ENCODE measurements around the gene SORCS2.

SORCS2 gene

GRCh38 chr4:7571001-7571400, 378.7 kb downstream of the SORCS2 start:
- Histone ChIP-seq H3K23ac (ENCODE audit: low read length) (no peak overlapping the region), H4K91ac (ENCODE audit: low read depth, low read length) (no peak overlapping the region), H3K4me2 (ENCODE audit: low read length) (no peak overlapping the region), H2BK12ac (ENCODE audit: low read length) (no peak overlapping the region), H3K9me3 (ENCODE audit: insufficient read depth, low read depth, low read length) (peaks cover 16% of the 10 kb centered on the region), H3K4me3 (ENCODE audit: low read depth, low read length) (no peak overlapping the region), H3K27me3 (ENCODE audit: insufficient read depth, low read length) (no peaks in the 10 kb centered on the region), H4K12ac (ENCODE audit: low read depth, low read length) (no peak overlapping the region), H3K36me3 (ENCODE audit: control insufficient read depth in 1 of 2, insufficient read depth in 2 of 2, low read length in 2 of 2) (no peaks in the 10 kb centered on the region), H3K4me1 (ENCODE audit: control insufficient read depth in 1 of 2, insufficient read depth in 2 of 2, low read length in 2 of 2) (no peaks in the 10 kb centered on the region), H3K79me1 (ENCODE audit: low read length) (no peaks in the 10 kb centered on the region), H3K4ac (ENCODE audit: low read depth, low read length) (no peak overlapping the region), H2BK5ac (ENCODE audit: low read depth, low read length, poor library complexity) (no peak overlapping the region), H3K9ac (ENCODE audit: low read length) (no peak overlapping the region), H3K79me2 (ENCODE audit: control insufficient read depth, insufficient read depth, low read length, poor library complexity) (no peaks in the 10 kb centered on the region), H3K27ac (ENCODE audit: low read depth, low read length) (no peak overlapping the region), H3K14ac (ENCODE audit: low read length) (no peak overlapping the region), H2BK120ac (ENCODE audit: insufficient read depth, low read length, poor library complexity) (no peak overlapping the region), H2AK5ac (ENCODE audit: low read length) (no peak overlapping the region), H2AFZ (ENCODE audit: insufficient read depth, low read length, poor library complexity) (no peak overlapping the region), H4K8ac (ENCODE audit: low read depth, low read length) (no peak overlapping the region), H3K18ac (ENCODE audit: low read length) (no peak overlapping the region)
- DNase-seq = no peak
- WGBS (ENCODE audit: extremely low coverage, insufficient coverage, insufficient read length) = no CpG with 5 or more reads among the region's 6 CpGs

GRCh38 chr4:7571701-7572100, 379.4 kb downstream of the SORCS2 start:
- Histone ChIP-seq H3K27me3 (ENCODE audit: insufficient read depth, low read length) (no peaks in the 10 kb centered on the region), H3K4me3 (ENCODE audit: low read depth, low read length) (no peak overlapping the region), H2BK12ac (ENCODE audit: low read length) (no peak overlapping the region), H3K4me2 (ENCODE audit: low read length) (no peak overlapping the region), H3K36me3 (ENCODE audit: control insufficient read depth in 1 of 2, insufficient read depth in 2 of 2, low read length in 2 of 2) (no peaks in the 10 kb centered on the region), H3K18ac (ENCODE audit: low read length) (no peak overlapping the region), H2AK5ac (ENCODE audit: low read length) (no peak overlapping the region), H3K23ac (ENCODE audit: low read length) (no peak overlapping the region), H4K91ac (ENCODE audit: low read depth, low read length) (no peak overlapping the region), H2BK5ac (ENCODE audit: low read depth, low read length, poor library complexity) (no peak overlapping the region), H3K9me3 (ENCODE audit: insufficient read depth, low read depth, low read length) (peaks cover 22% of the 10 kb centered on the region), H3K4ac (ENCODE audit: low read depth, low read length) (no peak overlapping the region), H3K79me2 (ENCODE audit: control insufficient read depth, insufficient read depth, low read length, poor library complexity) (no peaks in the 10 kb centered on the region), H3K14ac (ENCODE audit: low read length) (no peak overlapping the region), H2AFZ (ENCODE audit: insufficient read depth, low read length, poor library complexity) (no peak overlapping the region), H4K12ac (ENCODE audit: low read depth, low read length) (no peak overlapping the region), H3K9ac (ENCODE audit: low read length) (no peak overlapping the region), H3K4me1 (ENCODE audit: control insufficient read depth in 1 of 2, insufficient read depth in 2 of 2, low read length in 2 of 2) (no peaks in the 10 kb centered on the region), H2BK120ac (ENCODE audit: insufficient read depth, low read length, poor library complexity) (no peak overlapping the region), H3K79me1 (ENCODE audit: low read length) (no peaks in the 10 kb centered on the region), H3K27ac (ENCODE audit: low read depth, low read length) (no peak overlapping the region), H4K8ac (ENCODE audit: low read depth, low read length) (no peak overlapping the region)
- no peak for DNase-seq
- no CpG with 5 or more reads among the region's 12 CpGs for WGBS (ENCODE audit: extremely low coverage, insufficient coverage, insufficient read length)

- no peak for DNase-seq
- Histone ChIP-seq H3K18ac (ENCODE audit: low read length) (no peak overlapping the region), H3K4me3 (ENCODE audit: low read depth, low read length) (no peak overlapping the region), H3K36me3 (ENCODE audit: control insufficient read depth in 1 of 2, insufficient read depth in 2 of 2, low read length in 2 of 2) (no peaks in the 10 kb centered on the region), H4K8ac (ENCODE audit: low read depth, low read length) (no peak overlapping the region), H4K12ac (ENCODE audit: low read depth, low read length) (no peak overlapping the region), H3K9me3 (ENCODE audit: insufficient read depth, low read depth, low read length) (peaks cover 29% of the 10 kb centered on the region), H3K4me1 (ENCODE audit: control insufficient read depth in 1 of 2, insufficient read depth in 2 of 2, low read length in 2 of 2) (no peaks in the 10 kb centered on the region), H3K27ac (ENCODE audit: low read depth, low read length) (no peak overlapping the region), H2BK5ac (ENCODE audit: low read depth, low read length, poor library complexity) (no peak overlapping the region), H2AFZ (ENCODE audit: insufficient read depth, low read length, poor library complexity) (no peak overlapping the region), H4K91ac (ENCODE audit: low read depth, low read length) (no peak overlapping the region), H3K9ac (ENCODE audit: low read length) (no peak overlapping the region), H2BK120ac (ENCODE audit: insufficient read depth, low read length, poor library complexity) (no peak overlapping the region), H3K27me3 (ENCODE audit: insufficient read depth, low read length) (no peaks in the 10 kb centered on the region), H3K23ac (ENCODE audit: low read length) (no peak overlapping the region), H3K4me2 (ENCODE audit: low read length) (no peak overlapping the region), H3K79me2 (ENCODE audit: control insufficient read depth, insufficient read depth, low read length, poor library complexity) (no peaks in the 10 kb centered on the region), H3K79me1 (ENCODE audit: low read length) (no peaks in the 10 kb centered on the region), H3K14ac (ENCODE audit: low read length) (no peak overlapping the region), H2AK5ac (ENCODE audit: low read length) (no peak overlapping the region), H3K4ac (ENCODE audit: low read depth, low read length) (no peak overlapping the region), H2BK12ac (ENCODE audit: low read length) (no peak overlapping the region)
- no CpG with 5 or more reads among the region's 7 CpGs for WGBS (ENCODE audit: extremely low coverage, insufficient coverage, insufficient read length)
Observed at GRCh38 chr4:7572894-7573293, 380.6 kb downstream of the SORCS2 start.

GRCh38 chr4:7573576-7574091, 381.3 kb downstream of the SORCS2 start:
- Histone ChIP-seq H2BK12ac (ENCODE audit: low read length) (no peak overlapping the region), H3K4ac (ENCODE audit: low read depth, low read length) (no peak overlapping the region), H3K9me3 (ENCODE audit: insufficient read depth, low read depth, low read length) (peaks cover 31% of the 10 kb centered on the region), H4K8ac (ENCODE audit: low read depth, low read length) (no peak overlapping the region), H2BK120ac (ENCODE audit: insufficient read depth, low read length, poor library complexity) (no peak overlapping the region), H2AFZ (ENCODE audit: insufficient read depth, low read length, poor library complexity) (no peak overlapping the region), H3K27ac (ENCODE audit: low read depth, low read length) (no peak overlapping the region), H3K4me1 (ENCODE audit: control insufficient read depth in 1 of 2, insufficient read depth in 2 of 2, low read length in 2 of 2) (no peaks in the 10 kb centered on the region), H3K4me2 (ENCODE audit: low read length) (no peak overlapping the region), H2AK5ac (ENCODE audit: low read length) (no peak overlapping the region), H3K79me2 (ENCODE audit: control insufficient read depth, insufficient read depth, low read length, poor library complexity) (no peaks in the 10 kb centered on the region), H2BK5ac (ENCODE audit: low read depth, low read length, poor library complexity) (no peak overlapping the region), H3K4me3 (ENCODE audit: low read depth, low read length) (no peak overlapping the region), H4K91ac (ENCODE audit: low read depth, low read length) (no peak overlapping the region), H3K36me3 (ENCODE audit: control insufficient read depth in 1 of 2, insufficient read depth in 2 of 2, low read length in 2 of 2) (no peaks in the 10 kb centered on the region), H3K18ac (ENCODE audit: low read length) (no peak overlapping the region), H3K23ac (ENCODE audit: low read length) (no peak overlapping the region), H4K12ac (ENCODE audit: low read depth, low read length) (no peak overlapping the region), H3K79me1 (ENCODE audit: low read length) (no peaks in the 10 kb centered on the region), H3K14ac (ENCODE audit: low read length) (no peak overlapping the region), H3K27me3 (ENCODE audit: insufficient read depth, low read length) (no peaks in the 10 kb centered on the region), H3K9ac (ENCODE audit: low read length) (no peak overlapping the region)
- no CpG with 5 or more reads among the region's 9 CpGs for WGBS (ENCODE audit: extremely low coverage, insufficient coverage, insufficient read length)
- DNase-seq = no peak

All from trophoblast cell (in vitro differentiated cells and primary cell).